NCI-H510A treated with DMSO at 0.1 percent for 48 hours (cell line): ENCODE measurements around the gene BET1.
"Not testable (repeated sequence)": the region's sequence is repeated elsewhere in the genome, so short reads cannot be mapped to it uniquely, and the experiment has no call there.

Experiments used
- DNase-seq: peaks from one replicate; lab custom pipeline; 2025; lab: John Stamatoyannopoulos, UW

The BET1 gene, protein sequence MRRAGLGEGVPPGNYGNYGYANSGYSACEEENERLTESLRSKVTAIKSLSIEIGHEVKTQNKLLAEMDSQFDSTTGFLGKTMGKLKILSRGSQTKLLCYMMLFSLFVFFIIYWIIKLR

GRCh38 chr7:94004024-94004951, at the start of gene BET1:
Gene BET1 (minus strand): TSS chr7:94004355. CDS start chr7:94004216, 139 bp downstream.
- peak; percentile 72 for DNase-seq

DNA sequence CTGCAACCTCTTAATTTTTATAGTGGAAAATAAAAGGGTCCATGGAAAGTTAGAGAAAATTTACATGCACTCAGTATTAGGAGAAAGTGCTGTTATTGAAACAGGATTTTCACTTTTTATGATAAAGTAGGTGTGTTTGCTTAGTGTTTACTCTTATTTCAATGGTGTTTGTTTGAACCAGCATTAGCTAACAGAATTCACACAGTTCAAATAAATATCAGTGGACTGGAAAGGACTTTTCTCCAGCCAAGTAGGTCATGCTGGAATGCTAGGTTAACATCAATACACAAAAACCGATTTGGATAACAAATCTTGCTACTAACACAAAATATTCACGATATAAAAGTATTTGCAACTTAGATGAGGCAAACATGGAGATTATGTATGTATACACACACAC, 49.4 kb upstream of the BET1 start:
- DNase-seq: no peak

DNA sequence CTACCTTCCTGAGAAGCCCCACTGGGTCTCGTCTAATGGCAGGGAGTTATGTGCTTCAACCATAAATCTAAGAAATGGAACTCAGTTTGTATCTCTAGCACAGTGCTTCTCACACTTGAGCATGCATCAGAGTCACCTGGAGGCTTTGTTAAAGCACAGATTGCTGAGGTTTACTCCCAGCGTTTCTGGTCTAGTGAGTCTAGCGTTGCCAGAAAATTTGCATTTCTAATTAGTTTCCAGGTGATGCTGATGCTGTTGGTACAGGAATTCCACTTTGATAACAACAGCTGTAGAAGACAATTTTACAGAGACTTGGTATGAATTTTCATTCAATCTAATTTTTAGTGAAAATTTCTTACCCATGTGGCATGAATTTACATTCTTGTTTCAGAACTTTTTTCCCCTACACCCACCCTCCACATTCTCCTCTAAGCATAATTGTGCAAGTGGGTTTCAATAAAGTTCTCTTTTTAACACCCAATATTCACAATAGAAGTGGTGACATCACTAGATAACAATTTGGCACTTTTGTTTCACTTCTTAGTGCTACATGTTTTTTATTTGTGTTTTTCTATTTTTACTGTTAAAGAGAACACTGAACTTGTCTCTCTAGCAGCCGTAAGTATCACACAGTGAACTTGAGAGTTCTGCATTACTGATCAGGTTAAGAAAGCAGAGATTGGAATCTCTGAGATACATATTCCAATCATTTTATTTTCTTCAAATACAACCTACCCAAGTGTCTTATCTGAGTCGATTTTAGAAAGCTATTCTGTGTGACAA, 48.4 kb upstream of the BET1 start:
- DNase-seq: no peak

GRCh38 chr7:94050046-94050445, 45.9 kb upstream of the BET1 start:
- no peak for DNase-seq

GRCh38 chr7:94049615-94050014, 45.5 kb upstream of the BET1 start:
- DNase-seq: no peak

DNA sequence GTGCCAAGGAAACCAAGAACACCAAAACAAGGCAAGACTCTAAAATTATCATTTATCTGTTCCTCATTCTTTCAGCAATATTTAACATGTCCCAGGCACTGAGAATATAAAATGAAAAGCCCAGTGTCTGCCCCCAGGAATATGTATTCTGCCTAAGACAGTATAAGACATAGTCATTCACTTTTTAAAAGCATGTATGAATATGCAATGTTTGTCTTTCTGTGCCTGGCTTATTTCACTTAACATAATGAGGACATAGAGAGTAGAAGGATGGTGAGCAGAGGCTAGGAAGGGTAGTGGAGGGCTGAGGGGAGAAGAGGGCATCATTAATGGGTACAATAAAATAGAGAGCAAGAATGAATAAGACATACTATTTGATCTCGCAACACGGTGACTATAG, 44.6 kb upstream of the BET1 start:
- no peak for DNase-seq

DNA sequence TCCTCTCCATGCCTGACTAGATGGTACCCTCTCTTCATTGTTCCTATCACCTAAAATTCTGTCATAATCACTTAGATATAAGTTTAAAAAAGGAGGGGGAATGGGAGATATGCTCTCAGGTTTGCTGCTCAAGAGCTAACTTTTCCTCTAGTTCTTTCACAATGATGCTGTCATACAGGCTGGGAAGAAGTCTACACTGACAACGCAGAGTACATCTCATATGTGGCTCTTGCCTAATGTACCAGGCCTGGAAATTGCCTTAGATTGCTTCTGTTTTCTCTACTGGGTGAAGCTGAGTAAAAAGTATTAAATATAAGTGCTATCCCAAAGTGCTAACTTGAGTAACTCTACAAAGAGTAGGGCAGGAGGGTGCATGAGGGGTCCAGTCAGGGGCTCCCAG, 43.8 kb upstream of the BET1 start:
- no peak for DNase-seq

GRCh38 chr7:94045581-94045980, 41.4 kb upstream of the BET1 start:
- no peak for DNase-seq

- DNase-seq: no peak
Measured at GRCh38 chr7:94044806-94045205, 40.7 kb upstream of the BET1 start.

GRCh38 chr7:94043299-94043698, 39.1 kb upstream of the BET1 start:
- no peak for DNase-seq

GRCh38 chr7:94042381-94042780, 38.2 kb upstream of the BET1 start:
- no peak for DNase-seq

DNA sequence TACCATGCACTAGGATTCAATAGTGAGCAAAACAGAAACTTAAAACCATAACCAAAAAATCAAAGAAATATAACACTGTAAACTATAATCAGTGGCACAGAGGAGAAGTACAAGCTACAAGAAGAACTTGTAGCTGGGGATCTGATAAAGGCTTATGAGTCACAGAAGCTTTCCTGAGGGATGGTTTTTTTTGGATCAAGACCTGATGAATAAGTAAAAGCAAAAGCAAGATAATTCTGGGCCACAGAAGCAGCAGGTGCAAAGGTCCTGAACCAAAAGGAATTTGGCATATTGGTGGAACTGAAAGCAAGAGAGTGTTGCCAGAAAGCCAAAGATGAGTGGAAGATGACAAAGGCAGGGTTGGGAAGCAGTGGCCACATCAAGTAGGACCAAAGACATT, 37.4 kb upstream of the BET1 start:
- DNase-seq: no peak

GRCh38 chr7:94040254-94040653, 36.1 kb upstream of the BET1 start:
- DNase-seq: no peak

- no peak for DNase-seq
Measured at GRCh38 chr7:94039368-94040035, 35.3 kb upstream of the BET1 start.

DNA sequence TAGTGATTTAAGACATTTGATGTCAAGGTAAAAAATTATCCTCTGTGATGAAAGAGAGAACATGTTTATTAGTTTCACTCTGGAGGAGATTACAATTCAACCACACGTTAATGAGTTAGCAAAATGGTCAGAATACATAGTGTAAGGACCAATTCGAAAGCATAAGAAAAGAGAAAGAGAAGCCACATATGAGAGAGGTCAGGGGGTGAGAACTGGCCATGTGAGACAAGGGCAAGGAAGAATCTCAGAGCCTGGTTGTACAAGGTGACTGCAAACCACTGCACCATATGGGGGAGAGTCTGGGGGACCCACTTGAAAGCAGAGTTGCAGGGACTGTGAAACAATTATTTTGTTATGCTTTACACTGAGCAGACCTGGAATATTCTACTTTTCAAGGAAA, 27.7 kb upstream of the BET1 start:
- DNase-seq: no peak

DNA sequence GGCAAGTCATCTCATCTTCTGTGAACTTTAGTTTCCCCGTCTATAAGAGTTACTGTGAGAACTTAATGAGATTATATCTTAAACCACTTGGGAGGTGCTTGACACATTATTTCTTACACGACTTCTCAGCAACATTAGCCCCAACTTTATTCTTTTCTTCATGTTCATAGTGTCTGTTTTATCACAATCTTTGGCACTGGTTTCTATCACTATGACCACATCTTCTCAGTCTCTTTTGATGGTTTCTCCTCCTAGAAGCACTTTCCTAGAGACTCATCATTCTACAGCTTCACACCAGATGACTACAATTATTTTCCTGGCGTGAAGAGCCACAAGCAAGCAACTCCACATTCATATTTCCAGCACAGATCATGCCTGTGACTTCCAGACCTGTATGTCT, 26.5 kb upstream of the BET1 start:
- DNase-seq: no peak

DNA sequence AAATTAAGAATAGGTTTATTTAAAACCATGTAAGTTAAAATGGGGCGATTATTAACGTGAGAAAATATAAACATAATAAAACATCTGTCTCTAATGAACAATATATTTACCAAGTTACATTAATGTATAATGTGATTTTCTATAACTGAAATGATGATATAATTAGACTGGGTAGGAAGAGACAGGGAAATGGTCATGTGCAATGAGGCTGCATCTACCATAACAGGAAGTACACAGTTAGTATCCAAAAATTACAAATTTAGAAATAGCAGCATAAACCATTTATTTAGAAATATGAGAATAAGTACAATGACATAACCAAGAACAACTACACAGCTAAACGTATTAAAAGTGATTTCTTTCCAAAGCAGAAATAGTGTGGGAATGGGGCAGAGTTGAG, 25.8 kb upstream of the BET1 start:
- no peak for DNase-seq

DNA sequence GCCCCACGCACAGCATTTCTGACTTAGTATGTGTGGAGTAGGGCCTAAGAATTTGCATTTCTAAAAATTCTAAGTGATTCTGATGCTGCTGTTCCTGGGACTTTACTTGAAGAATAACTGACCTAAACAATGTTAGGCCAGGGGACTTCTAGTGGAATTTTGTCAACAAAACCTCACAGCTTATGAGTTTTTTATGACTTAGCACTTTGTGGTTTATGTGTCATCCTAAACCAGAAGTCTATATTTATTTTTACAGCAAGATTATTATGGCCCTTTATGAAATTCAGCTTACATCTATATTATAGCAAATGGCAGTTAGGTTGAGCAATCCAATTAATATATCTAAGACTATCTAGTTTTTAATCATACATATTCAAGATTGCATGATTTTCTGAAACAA, 24.6 kb upstream of the BET1 start:
- DNase-seq: no peak

DNA sequence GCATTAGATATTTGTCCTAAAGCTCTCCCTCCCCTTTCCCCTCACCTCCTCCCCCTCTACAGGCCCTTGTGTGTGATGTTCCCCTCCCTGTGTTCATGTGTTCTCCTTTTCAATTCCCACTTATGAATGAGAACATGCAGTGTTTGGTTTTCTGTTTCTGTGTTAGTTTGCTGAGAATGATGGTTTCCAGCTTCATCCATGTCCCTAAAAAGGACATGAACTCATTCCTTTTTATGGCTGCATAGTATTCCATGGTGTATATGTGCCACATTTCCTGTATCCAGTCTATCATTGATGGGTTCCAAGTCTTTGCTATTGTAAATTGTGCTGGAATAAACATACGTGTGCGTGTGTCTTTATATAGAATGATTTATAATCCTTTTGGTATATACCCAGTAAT, 22.5 kb upstream of the BET1 start:
- DNase-seq: not testable (repeated sequence)

DNA sequence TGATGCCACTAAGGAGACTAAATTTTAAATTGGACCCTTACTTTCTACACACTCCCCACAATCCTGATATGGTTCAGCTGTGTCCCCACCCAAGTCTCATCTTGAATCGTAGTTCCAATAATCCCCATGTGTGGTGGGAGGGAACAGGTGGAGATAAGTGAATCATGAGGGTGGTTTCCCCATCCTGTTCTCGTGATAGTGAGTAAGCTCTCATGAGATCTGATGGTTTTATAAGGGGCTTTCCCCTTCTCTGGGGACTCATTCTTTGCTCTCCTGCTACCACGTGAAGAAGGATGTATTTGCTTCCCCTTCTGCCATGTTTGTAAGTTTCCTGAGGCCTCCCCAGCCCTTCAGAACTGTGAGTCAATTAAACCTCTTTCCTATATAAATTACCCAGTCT, 18.4 kb upstream of the BET1 start:
- no peak for DNase-seq

- no peak for DNase-seq
Measured at GRCh38 chr7:94016786-94017185, 12.6 kb upstream of the BET1 start.

- DNase-seq: no peak
Measured at GRCh38 chr7:94015538-94015937, 11.4 kb upstream of the BET1 start.
